OCI-LY1 (cell line): ENCODE data around the gene POLR2J3.
"Not testable (repeated sequence)": the region's sequence is repeated elsewhere in the genome, so short reads cannot be mapped to it uniquely, and the experiment has no call there.

Experiments used
- H2AFZ ChIP-seq: fragments of 200-600 bp; sonication (generic), shearing (Covaris generic); 2 replicates; pipeline ENCODE4 v1.6.0; 2014; ENCODE audit warnings: antibody characterized with exemption, mild to moderate bottlenecking, low read length
- H3F3A ChIP-seq: fragments of 200-600 bp; sonication (generic), shearing (Covaris generic); 2 replicates; pipeline ENCODE4 v1.6.0; 2014; ENCODE audit warnings: mild to moderate bottlenecking, antibody characterized with exemption, low read length, moderate library complexity; ENCODE audit not compliant: insufficient read depth
- H3K27ac ChIP-seq: fragments of 200-600 bp; sonication (generic); 2 replicates; pipeline ENCODE4 v1.5.1; 2014; ENCODE audit warnings: low read length, mixed run types, mild to moderate bottlenecking, low read depth; ENCODE audit not compliant: poor library complexity, severe bottlenecking
- H3K27me3 ChIP-seq: fragments of 200-600 bp; sonication (generic); 2 replicates; pipeline ENCODE4 v1.6.0; 2014; ENCODE audit warnings: antibody characterized with exemption, mild to moderate bottlenecking, low read length, moderate library complexity; ENCODE audit not compliant: insufficient read depth
- H3K36me3 ChIP-seq: fragments of 200-600 bp; sonication (generic); 2 replicates; pipeline ENCODE4 v1.6.1; 2014; ENCODE audit warnings: mild to moderate bottlenecking, antibody characterized with exemption, low read length, moderate library complexity, mixed read lengths; ENCODE audit not compliant: insufficient read depth
- H3K4me1 ChIP-seq: fragments of 200-600 bp; sonication (generic); 2 replicates; pipeline ENCODE4 v1.5.1; 2014; ENCODE audit warnings: mild to moderate bottlenecking, low read length, moderate library complexity; ENCODE audit not compliant: insufficient read depth, severe bottlenecking
- H3K4me2 ChIP-seq: fragments of 200-600 bp; sonication (generic), shearing (Covaris generic); 2 replicates; pipeline ENCODE4 v1.6.1; 2014; ENCODE audit warnings: low read length
- H3K4me3 ChIP-seq: fragments of 200-600 bp; sonication (generic); 2 replicates; pipeline ENCODE4 v1.5.1; 2014; ENCODE audit warnings: low read length, low read depth, mild to moderate bottlenecking, mixed read lengths; ENCODE audit not compliant: poor library complexity, severe bottlenecking
- H3K79me2 ChIP-seq: fragments of 200-600 bp; shearing (Covaris generic); 2 replicates; pipeline ENCODE4 v1.6.1; 2016; ENCODE audit warnings: mixed run types, low read length, mixed read lengths; ENCODE audit not compliant: insufficient read depth
- H3K9ac ChIP-seq: fragments of 200-600 bp; sonication (generic), shearing (Covaris generic); 2 replicates; pipeline ENCODE4 v1.6.1; 2014; ENCODE audit warnings: mild to moderate bottlenecking, low read length, mixed read lengths
- H3K9me2 ChIP-seq: fragments of 200-600 bp; sonication (generic), shearing (Covaris generic); 2 replicates; pipeline ENCODE4 v1.6.1; 2014; ENCODE audit warnings: low read depth, mild to moderate bottlenecking, low read length, mixed read lengths
- H3K9me3 ChIP-seq: fragments of 200-600 bp; shearing (Covaris generic); 2 replicates; pipeline ENCODE4 v1.6.1; 2014; ENCODE audit warnings: low read length, mixed read lengths
- H4K20me1 ChIP-seq: fragments of 200-600 bp; sonication (generic), shearing (Covaris generic); 2 replicates; pipeline ENCODE4 v1.6.0; 2016; ENCODE audit warnings: mild to moderate bottlenecking, low read length; ENCODE audit not compliant: insufficient read depth

Gene POLR2J3

GRCh38 chr7:102578486-102578885 lies 6.1 kb upstream of the POLR2J3 start:
- H3K27me3 ChIP-seq, H3K4me3 ChIP-seq, H3K9me3 ChIP-seq, H3K4me1 ChIP-seq, H3K79me2 ChIP-seq, H4K20me1 ChIP-seq, H3K4me2 ChIP-seq, H2AFZ ChIP-seq, H3K9me2 ChIP-seq, H3K27ac ChIP-seq, H3K36me3 ChIP-seq, H3K9ac ChIP-seq, H3F3A ChIP-seq: not testable (repeated sequence)

DNA sequence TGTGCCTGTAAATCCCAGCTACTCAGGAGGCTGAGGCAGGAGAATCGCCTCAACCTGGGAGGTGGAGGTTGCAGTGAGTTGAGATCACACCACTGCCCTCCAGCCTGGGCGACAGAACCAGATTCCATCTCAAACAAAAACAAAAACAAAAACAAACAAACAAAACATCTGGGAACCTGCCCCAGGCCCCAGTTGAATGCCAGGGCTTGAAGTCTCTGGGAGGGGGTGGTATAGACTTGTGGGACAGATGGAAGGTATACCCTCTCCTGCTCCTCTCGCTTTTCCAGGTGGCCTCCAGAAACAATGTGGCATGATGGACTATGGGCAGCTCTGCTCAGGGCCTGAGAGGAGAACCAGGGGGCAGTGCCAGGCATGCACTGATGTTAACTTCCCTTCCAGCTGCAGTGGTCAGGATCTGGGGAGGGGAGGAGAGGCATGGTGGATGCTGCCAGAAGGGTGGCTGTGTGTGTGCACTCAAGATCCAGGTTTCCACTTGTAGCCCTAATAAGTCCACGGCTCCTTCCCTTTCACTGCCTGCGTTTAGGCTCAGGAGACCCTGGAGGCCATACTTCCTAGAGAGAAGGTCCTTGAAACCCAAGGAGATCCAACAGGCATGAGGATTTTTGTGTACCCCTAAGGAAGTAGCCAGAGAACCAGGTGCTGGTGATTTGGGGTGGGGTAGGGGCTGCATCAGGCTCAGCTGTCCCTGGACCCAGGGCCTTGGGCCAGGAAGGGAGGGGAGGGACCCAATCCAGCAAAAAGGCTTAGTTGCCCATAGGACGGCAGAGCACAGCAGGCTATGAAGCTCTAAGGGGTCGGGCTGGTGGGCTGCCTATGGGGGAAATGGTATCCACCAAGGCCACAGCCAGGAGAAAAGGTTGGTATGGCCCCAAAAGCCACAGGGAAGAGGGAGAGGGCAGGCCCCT lies 5.2 kb upstream of the POLR2J3 start:
- not testable (repeated sequence) for H3K4me1 ChIP-seq, H3K36me3 ChIP-seq, H3K9me3 ChIP-seq, H3K79me2 ChIP-seq, H3K4me3 ChIP-seq, H3K9me2 ChIP-seq, H2AFZ ChIP-seq, H3K9ac ChIP-seq, H4K20me1 ChIP-seq, H3K4me2 ChIP-seq, H3K27ac ChIP-seq, H3K27me3 ChIP-seq, H3F3A ChIP-seq

DNA sequence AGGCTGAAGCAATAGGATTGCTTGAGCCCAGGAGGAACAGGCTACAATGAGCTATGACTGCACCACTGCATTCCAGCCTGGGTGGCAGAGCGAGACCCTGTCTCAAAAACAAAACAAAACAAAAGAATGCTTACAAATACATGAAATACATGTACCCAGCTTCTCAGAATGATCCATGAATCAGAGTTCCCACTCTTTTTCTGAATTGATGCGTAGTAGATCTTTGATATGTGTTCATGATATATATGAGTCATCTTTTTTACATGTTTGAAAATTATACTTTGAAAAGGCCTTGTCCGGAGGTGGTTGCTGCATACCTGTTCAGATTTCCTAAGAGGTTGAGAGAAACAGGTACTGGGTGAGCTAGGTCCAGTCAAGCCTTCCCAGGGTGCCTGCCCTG lies 4.0 kb upstream of the POLR2J3 start:
- H3K9ac ChIP-seq, H3K27me3 ChIP-seq, H3K4me1 ChIP-seq, H3K4me3 ChIP-seq, H3K36me3 ChIP-seq, H3F3A ChIP-seq, H3K9me3 ChIP-seq, H2AFZ ChIP-seq, H3K4me2 ChIP-seq, H3K79me2 ChIP-seq, H3K9me2 ChIP-seq, H4K20me1 ChIP-seq, H3K27ac ChIP-seq: not testable (repeated sequence)

DNA sequence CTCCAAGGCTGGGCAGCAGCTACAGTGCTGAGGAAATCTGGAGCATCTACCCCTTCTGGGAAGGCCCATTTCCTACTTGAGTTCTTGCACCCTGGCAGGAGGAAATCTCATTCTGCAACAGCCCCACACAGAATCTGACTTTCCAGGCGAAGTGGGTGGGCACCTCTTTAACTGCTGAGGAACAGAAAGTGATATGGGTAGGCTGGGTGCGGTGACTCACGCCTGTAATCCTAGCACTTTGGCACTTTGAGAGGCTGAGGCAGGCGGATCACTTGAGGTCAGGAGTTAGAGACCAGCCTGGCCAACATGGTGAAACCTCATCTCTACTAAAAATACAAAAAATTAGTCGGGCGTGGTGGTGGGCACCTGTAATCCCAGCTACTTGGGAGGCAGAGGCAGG lies 2.2 kb upstream of the POLR2J3 start:
- H3K27ac ChIP-seq, H3K79me2 ChIP-seq, H3F3A ChIP-seq, H2AFZ ChIP-seq, H4K20me1 ChIP-seq, H3K9me3 ChIP-seq, H3K27me3 ChIP-seq, H3K4me1 ChIP-seq, H3K36me3 ChIP-seq, H3K4me3 ChIP-seq, H3K9me2 ChIP-seq, H3K4me2 ChIP-seq, H3K9ac ChIP-seq: not testable (repeated sequence)

GRCh38 chr7:102568620-102569019 lies 3.8 kb downstream of the POLR2J3 start:
- H3K9me3 ChIP-seq, H3K4me2 ChIP-seq, H2AFZ ChIP-seq, H3K36me3 ChIP-seq, H4K20me1 ChIP-seq, H3F3A ChIP-seq, H3K27ac ChIP-seq, H3K4me1 ChIP-seq, H3K4me3 ChIP-seq, H3K9ac ChIP-seq, H3K9me2 ChIP-seq, H3K27me3 ChIP-seq, H3K79me2 ChIP-seq: not testable (repeated sequence)

GRCh38 chr7:102550808-102551422 lies 21.5 kb downstream of the POLR2J3 start, which contains the start of gene SPDYE2:
SPDYE2 (plus strand) TSS chr7:102551226; CDS start chr7:102553256, 2,030 bp downstream.
- H3K4me1 ChIP-seq, H3K79me2 ChIP-seq, H2AFZ ChIP-seq, H4K20me1 ChIP-seq, H3K4me2 ChIP-seq, H3K9ac ChIP-seq, H3K9me2 ChIP-seq, H3K9me3 ChIP-seq, H3K27ac ChIP-seq, H3K27me3 ChIP-seq, H3F3A ChIP-seq, H3K4me3 ChIP-seq, H3K36me3 ChIP-seq: not testable (repeated sequence)

- not testable (repeated sequence) for H2AFZ ChIP-seq, H3K9me3 ChIP-seq, H3K4me2 ChIP-seq, H3K36me3 ChIP-seq, H3K79me2 ChIP-seq, H3F3A ChIP-seq, H3K4me1 ChIP-seq, H3K27ac ChIP-seq, H3K9ac ChIP-seq, H3K4me3 ChIP-seq, H4K20me1 ChIP-seq, H3K27me3 ChIP-seq, H3K9me2 ChIP-seq
Observed at GRCh38 chr7:102546353-102546752, 26.0 kb downstream of the POLR2J3 start.
